IMR-90 (cell line): Measurements from ENCODE around the gene COL3A1. TPM values are rescaled to one million over a fixed set of nuclear protein-coding genes. Genes with fewer than 3 reads are reported as not detected.

Experiments
- ATAC-seq: fragments of 200-7000 bp; cut with Tn5 transposase; 2 replicates; pipeline ENCODE4 v1.9.1; 2020; ENCODE audit warnings: low read depth, mild to moderate bottlenecking, moderate library complexity
- BruUV-seq: library from RNA; stranded (reverse); fragments of 400-500 nt; replicated peaks from 2 replicates; lab custom pipeline; 2021; lab: Mats Ljungman, UMichigan
- CTCF ChIA-PET: fragments of 300-600 bp; formaldehyde crosslinking; extraction: SDS; loops from one replicate; lab custom pipeline; 2021; ENCODE audit warnings: antibody characterized with exemption; lab: Yijun Ruan, JAX
- POLR2A ChIA-PET: fragments of 300-600 bp; sonication (Branson Sonifier 250); formaldehyde crosslinking; loops from one replicate; lab custom pipeline; 2022; ENCODE audit warnings: antibody characterized with exemption; ENCODE audit not compliant: unreplicated experiment; lab: Charles Lee
- DNase-seq: peaks from one replicate; pipeline ENCODE4 v3.0.0; 2013
- H2AFZ ChIP-seq: replicated peaks from 2 replicates; pipeline ENCODE3; 2013; ENCODE audit warnings: low read length, mild to moderate bottlenecking; ENCODE audit not compliant: poor library complexity
- H2AK5ac ChIP-seq: 2 replicates; pipeline ENCODE4 v1.6.1; 2013; ENCODE audit warnings: low read depth, low read length, inconsistent platforms
- H2AK9ac ChIP-seq: replicated peaks from 2 replicates; pipeline ENCODE3; 2013; ENCODE audit warnings: mild to moderate bottlenecking, low read depth, low read length, moderate library complexity; ENCODE audit not compliant: poor library complexity
- H2BK120ac ChIP-seq: 2 replicates; pipeline ENCODE4 v1.6.1; 2013; ENCODE audit warnings: low read depth, low read length, inconsistent platforms
- H2BK15ac ChIP-seq: 3 replicates; pipeline ENCODE4 v1.6.1; 2013; ENCODE audit warnings: low read depth, low read length, inconsistent platforms
- H2BK20ac ChIP-seq: 2 replicates; pipeline ENCODE4 v1.6.1; 2013; ENCODE audit warnings: low read depth, mild to moderate bottlenecking, inconsistent platforms, low read length, moderate library complexity
- H2BK5ac ChIP-seq: 2 replicates; pipeline ENCODE4 v1.6.1; 2013; ENCODE audit warnings: mild to moderate bottlenecking, low read depth, low read length, inconsistent platforms; ENCODE audit not compliant: poor library complexity, severe bottlenecking
- H3K14ac ChIP-seq: replicated peaks from 2 replicates; pipeline ENCODE4 v1.6.1; 2013; ENCODE audit warnings: low read depth, low read length, inconsistent platforms
- H3K18ac ChIP-seq: 2 replicates; pipeline ENCODE4 v1.6.1; 2013; ENCODE audit warnings: low read depth, low read length, control low read depth
- H3K23ac ChIP-seq: 2 replicates; pipeline ENCODE4 v1.6.1; 2013; ENCODE audit warnings: low read depth, low read length, inconsistent platforms
- H3K27ac ChIP-seq: 2 replicates; pipeline ENCODE4 v1.5.1; 2013; ENCODE audit warnings: mild to moderate bottlenecking, control low read depth, low read length; ENCODE audit not compliant: insufficient read depth
- H3K27me3 ChIP-seq: 2 replicates; pipeline ENCODE4 v1.6.1; 2013; ENCODE audit warnings: low read length; ENCODE audit not compliant: control insufficient read depth, insufficient read depth
- H3K36me3 ChIP-seq: 2 replicates; pipeline ENCODE4 v1.6.1; 2013; ENCODE audit warnings: low read length, mixed read lengths; ENCODE audit not compliant: control insufficient read depth, insufficient read depth
- H3K4ac ChIP-seq: 2 replicates; pipeline ENCODE4 v1.6.1; 2013; ENCODE audit warnings: low read depth, low read length, inconsistent platforms
- H3K4me1 ChIP-seq: 2 replicates; pipeline ENCODE4 v1.6.1; 2013; ENCODE audit warnings: low read length, mixed read lengths; ENCODE audit not compliant: control insufficient read depth, insufficient read depth
- H3K4me2 ChIP-seq: 2 replicates; pipeline ENCODE4 v1.6.1; 2013; ENCODE audit warnings: low read depth, mild to moderate bottlenecking, control low read depth, low read length, moderate library complexity
- H3K4me3 ChIP-seq: 2 replicates; pipeline ENCODE4 v1.5.1; 2013; ENCODE audit warnings: low read depth, mild to moderate bottlenecking, control low read depth, low read length, moderate library complexity; ENCODE audit not compliant: insufficient read depth
- H3K56ac ChIP-seq: 2 replicates; pipeline ENCODE4 v1.6.1; 2013; ENCODE audit warnings: low read length, inconsistent platforms; ENCODE audit not compliant: insufficient read depth; ENCODE audit errors: extremely low read depth
- H3K79me1 ChIP-seq, 2 experiments: 2 replicates each; pipeline ENCODE4 v1.6.1; 2013; ENCODE audit warnings: low read length in 2 of 2, inconsistent platforms in 1 of 2, low read depth in 1 of 2
- H3K9ac ChIP-seq: 2 replicates; pipeline ENCODE4 v1.6.1; 2013; ENCODE audit warnings: low read depth, low read length, control low read depth
- H3K9me1 ChIP-seq: 2 replicates; pipeline ENCODE4 v1.6.1; 2013; ENCODE audit warnings: low read length, inconsistent platforms; ENCODE audit not compliant: insufficient read depth
- H3K9me3 ChIP-seq: 2 replicates; pipeline ENCODE4 v1.6.1; 2013; ENCODE audit warnings: low read length; ENCODE audit not compliant: control insufficient read depth, insufficient read depth
- H4K20me1 ChIP-seq: 2 replicates; pipeline ENCODE4 v1.6.1; 2013; ENCODE audit warnings: low read length, inconsistent platforms; ENCODE audit not compliant: insufficient read depth
- H4K5ac ChIP-seq: 2 replicates; pipeline ENCODE4 v1.6.1; 2013; ENCODE audit warnings: mild to moderate bottlenecking, low read depth, low read length, control low read depth
- H4K8ac ChIP-seq, 2 experiments: 2 replicates each; pipeline ENCODE4 v1.6.1; 2013; ENCODE audit warnings: low read depth in 2 of 2, low read length in 2 of 2, control low read depth in 1 of 2, inconsistent platforms in 1 of 2
- H4K91ac ChIP-seq: 2 replicates; pipeline ENCODE4 v1.6.1; 2013; ENCODE audit warnings: low read depth, low read length, inconsistent platforms; ENCODE audit not compliant: insufficient read depth
- FOS ChIP-seq: fragments of 150-350 bp; IDR thresholded peaks from 2 replicates; pipeline ENCODE4 v1.6.1; 2016; ENCODE audit warnings: low read depth, low read length
- MAZ ChIP-seq: IDR thresholded peaks from 2 replicates; pipeline ENCODE4 v1.6.1; 2012; ENCODE audit warnings: low read depth, mild to moderate bottlenecking, low read length, improper control_type of control experiment, moderate library complexity, borderline replicate concordance
- MXI1 ChIP-seq: IDR thresholded peaks from 2 replicates; pipeline ENCODE4 v1.6.1; 2012; ENCODE audit warnings: low read depth, mild to moderate bottlenecking, low read length, moderate library complexity, borderline replicate concordance
- WGBS, 2 experiments: methylation state at CpG; one replicate each; pipeline versions ENCODE4 v1.1.5 to v1.1.7; 2013; ENCODE audit warnings: missing lambda C conversion rate in 2 of 2; ENCODE audit not compliant: insufficient read length in 1 of 2; ENCODE audit errors: extremely low coverage in 2 of 2; 5-methylcytosine and 5-hydroxymethylcytosine counted together
- dilution Hi-C: fragments of 300-500 bp; cut with HindIII; formaldehyde crosslinking; loops from one replicate; pipeline ENCODE4 v1.14.3; 2018; ENCODE audit warnings: low sequenced_read_pairs; ENCODE audit not compliant: unreplicated experiment
- in situ Hi-C: fragments of 300-500 bp; cut with MboI; formaldehyde crosslinking; loops from 3 replicates; pipeline ENCODE4 v1.14.3; 2019; ENCODE audit warnings: low sequenced_read_pairs, inconsistent platforms, mixed read lengths
- intact Hi-C: fragments of 100-400 bp; cut with micrococcal nuclease; formaldehyde crosslinking; loops from 2 replicates; pipeline ENCODE4 v1.10.0; 2022
- polyA plus RNA-seq, 3 experiments: library from polyadenylated mRNA; depleted of rRNA; stranded (reverse); fragments of >200 nt; gene quantifications; 2 replicates each; pipeline ENCODE4 v1.2.3, GENCODE V29; 2012; ENCODE audit warnings: low replicate concordance in 1 of 3
- total RNA-seq: library from RNA; depleted of rRNA; stranded (reverse); fragments of >200 nt; gene quantifications from 2 replicates; pipeline ENCODE4 v1.2.3, GENCODE V29; 2012
- TF ChIP-seq, protein P1 (sequence below): conservative IDR thresholded peaks from 2 replicates; pipeline ENCODE4 v1.5.1; 2012; ENCODE audit warnings: mild to moderate bottlenecking, low read depth, low read length, improper control_type of control experiment

Gene COL3A1
- total and polyA plus RNA-seq, 2 of the 4 experiments (the other 2 are of a cell fraction): 402 to 408 TPM

DNA sequence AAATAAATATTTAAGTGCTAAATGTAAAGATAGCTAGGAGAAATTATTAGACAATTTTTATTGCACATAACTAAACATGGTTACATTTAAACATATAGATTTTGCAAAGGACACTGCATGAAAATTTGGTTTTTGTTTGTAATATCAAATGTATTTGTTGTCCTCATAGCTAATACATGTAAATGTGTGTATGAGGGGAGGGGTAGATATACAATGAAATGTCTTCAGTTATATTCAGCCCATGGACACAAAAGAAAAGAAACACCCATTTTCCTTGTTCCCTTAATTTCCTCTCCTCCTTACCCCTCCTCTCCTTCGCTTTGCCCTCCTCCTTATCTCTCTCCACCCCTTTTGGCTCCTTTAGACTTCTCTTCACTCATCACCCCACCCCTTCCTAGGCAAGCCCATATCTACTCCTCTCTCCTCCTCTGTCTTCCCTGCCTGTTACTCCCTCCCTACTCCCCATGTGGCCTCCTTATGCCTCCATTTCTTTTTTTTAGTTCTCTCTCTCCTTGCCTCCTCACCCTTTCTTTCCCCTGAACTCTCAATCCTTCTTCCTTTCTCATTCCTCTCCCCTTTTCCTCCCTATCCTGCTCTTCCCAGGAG is 1.4 kb downstream of the COL3A1 start:
- no TSS peak for BruUV-seq
- Histone ChIP-seq H3K4me3 (peak overlapping the region; percentile 62), H2BK15ac (peak overlapping the region; percentile 6; the same call in 1 of the 3 replicates), H4K91ac (peak overlapping the region; percentile 82; the same call in 1 of the 2 replicates), H2AK5ac (0 out of 2 replicates have a peak overlapping the region, but pooled peaks have one; percentile 1), H3K23ac (peak overlapping the region; percentile 19; the same call in 1 of the 2 replicates), H3K9ac (peak overlapping the region; percentile 67), H4K20me1 (no peaks in the 10 kb centered on the region), H4K5ac (peak overlapping the region; percentile 88; the same call in 1 of the 2 replicates), H2AK9ac (peak overlapping the region; percentile 53), H3K56ac (peak overlapping the region; percentile 88), H3K9me3 (no peaks in the 10 kb centered on the region), H2AFZ (no peak overlapping the region), H3K4me2 (peak overlapping the region; percentile 96), H3K27ac (peak overlapping the region; percentile 62), H3K4me1 (peaks cover 4% of the 10 kb centered on the region; the same call in 1 of the 2 replicates), H4K8ac (peak overlapping the region; percentile 5 to 77; a peak in 1 of 4 replicates), H2BK5ac (peak overlapping the region; percentile 98), H3K79me1 (peaks cover 3 to 4% of the 10 kb centered on the region in 2 experiments; a peak in 2 of 4 replicates), H3K18ac (peak overlapping the region; percentile 94), H3K14ac (peak overlapping the region; percentile 81), H3K9me1 (no peaks in the 10 kb centered on the region; the same call in 1 of the 2 replicates), H3K27me3 (no peaks in the 10 kb centered on the region), H3K4ac (peak overlapping the region; percentile 82), H2BK120ac (peak overlapping the region; percentile 62), H2BK20ac (peak overlapping the region; percentile 23; the same call in 1 of the 2 replicates), H3K36me3 (peaks cover 2% of the 10 kb centered on the region; the same call in 1 of the 2 replicates)
- CTCF ChIA-PET: interaction anchor here (0.7 to 0.8 kb wide), 3 partner anchors 14 to 189 kb away, joined by 3 read pairs; no protein-coding TSS in a partner anchor
- TF ChIP-seq MAZ: peak; percentile 53; the same call in 1 of the 2 replicates
- TF ChIP-seq FOS: no peak
- peak; percentile 45; the same call in 1 of the 2 replicates for TF ChIP-seq MXI1
- TF ChIP-seq, protein P1, sequence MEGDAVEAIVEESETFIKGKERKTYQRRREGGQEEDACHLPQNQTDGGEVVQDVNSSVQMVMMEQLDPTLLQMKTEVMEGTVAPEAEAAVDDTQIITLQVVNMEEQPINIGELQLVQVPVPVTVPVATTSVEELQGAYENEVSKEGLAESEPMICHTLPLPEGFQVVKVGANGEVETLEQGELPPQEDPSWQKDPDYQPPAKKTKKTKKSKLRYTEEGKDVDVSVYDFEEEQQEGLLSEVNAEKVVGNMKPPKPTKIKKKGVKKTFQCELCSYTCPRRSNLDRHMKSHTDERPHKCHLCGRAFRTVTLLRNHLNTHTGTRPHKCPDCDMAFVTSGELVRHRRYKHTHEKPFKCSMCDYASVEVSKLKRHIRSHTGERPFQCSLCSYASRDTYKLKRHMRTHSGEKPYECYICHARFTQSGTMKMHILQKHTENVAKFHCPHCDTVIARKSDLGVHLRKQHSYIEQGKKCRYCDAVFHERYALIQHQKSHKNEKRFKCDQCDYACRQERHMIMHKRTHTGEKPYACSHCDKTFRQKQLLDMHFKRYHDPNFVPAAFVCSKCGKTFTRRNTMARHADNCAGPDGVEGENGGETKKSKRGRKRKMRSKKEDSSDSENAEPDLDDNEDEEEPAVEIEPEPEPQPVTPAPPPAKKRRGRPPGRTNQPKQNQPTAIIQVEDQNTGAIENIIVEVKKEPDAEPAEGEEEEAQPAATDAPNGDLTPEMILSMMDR: no peak
- WGBS, 2 experiments: 0% methylated on average over 1 of the region's 1 CpG; no CpG with 5 or more reads in 1 of the 2 experiments
- intact Hi-C loops (loop anchor here (1.0 to 10.0 kb wide), 9 partner anchors 78 to 1378 kb away; partner anchors contain the start of genes COL5A2 and GULP1), dilution Hi-C loops (no loop called here), in situ Hi-C loops (loop anchor here (10.0 kb wide), 1 partner anchor 191 kb away; no protein-coding TSS in a partner anchor)
- DNase-seq: peak; percentile 93
- POLR2A ChIA-PET: interaction anchor here (0.5 kb wide), 1 partner anchor 187 kb away, joined by 5 read pairs; no protein-coding TSS in a partner anchor
- peak; percentile 90 for ATAC-seq
